Retinal pigment epithelial cell (primary cell): ENCODE measurements around the gene FAM110A.

Source experiments
- DNase-seq: peaks from one replicate; pipeline ENCODE4 v3.0.0-alpha.2; 2010; ENCODE audit warnings: low read depth
- H3K4me3 ChIP-seq: 2 replicates; pipeline ENCODE4 v1.5.1; 2011; ENCODE audit warnings: mild to moderate bottlenecking, low read length, control low read depth, moderate library complexity
- TF ChIP-seq, protein P1 (sequence below): conservative IDR thresholded peaks from 2 replicates; pipeline ENCODE4 v1.5.1; 2011; ENCODE audit warnings: low read depth, low read length, control low read depth, inconsistent platforms

Gene FAM110A

DNA sequence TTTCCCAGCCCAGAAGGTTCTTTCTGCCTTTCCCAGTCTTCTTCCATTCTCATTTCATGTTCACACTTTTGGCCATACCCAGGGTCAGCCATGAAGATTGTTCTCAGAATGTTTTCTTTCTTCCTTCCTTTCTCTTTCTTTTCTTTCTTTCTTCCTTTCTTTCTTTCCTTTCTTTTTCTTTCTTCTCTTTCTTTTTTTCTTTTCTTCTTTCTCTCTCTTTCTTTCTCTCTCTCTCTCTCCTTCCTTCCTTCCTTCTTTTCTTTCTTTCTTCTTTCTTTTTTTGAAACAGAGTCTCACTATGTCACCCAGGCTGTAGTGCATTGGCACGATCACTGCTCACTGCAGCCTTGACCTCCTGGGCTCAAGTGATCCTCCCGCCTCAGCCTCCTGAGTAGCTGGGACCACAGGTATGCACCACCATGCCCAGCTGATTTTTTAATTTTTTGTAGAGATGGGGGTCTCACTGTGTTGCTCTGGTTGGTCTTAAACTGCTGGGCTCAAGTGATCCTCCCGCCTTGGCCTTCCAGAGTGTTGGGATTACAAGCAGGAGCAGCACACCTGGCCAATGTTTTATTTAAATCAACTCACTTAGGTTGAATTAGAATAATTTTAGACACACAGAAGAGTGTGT is 13.1 kb upstream of the FAM110A start:
- TF ChIP-seq, protein P1, sequence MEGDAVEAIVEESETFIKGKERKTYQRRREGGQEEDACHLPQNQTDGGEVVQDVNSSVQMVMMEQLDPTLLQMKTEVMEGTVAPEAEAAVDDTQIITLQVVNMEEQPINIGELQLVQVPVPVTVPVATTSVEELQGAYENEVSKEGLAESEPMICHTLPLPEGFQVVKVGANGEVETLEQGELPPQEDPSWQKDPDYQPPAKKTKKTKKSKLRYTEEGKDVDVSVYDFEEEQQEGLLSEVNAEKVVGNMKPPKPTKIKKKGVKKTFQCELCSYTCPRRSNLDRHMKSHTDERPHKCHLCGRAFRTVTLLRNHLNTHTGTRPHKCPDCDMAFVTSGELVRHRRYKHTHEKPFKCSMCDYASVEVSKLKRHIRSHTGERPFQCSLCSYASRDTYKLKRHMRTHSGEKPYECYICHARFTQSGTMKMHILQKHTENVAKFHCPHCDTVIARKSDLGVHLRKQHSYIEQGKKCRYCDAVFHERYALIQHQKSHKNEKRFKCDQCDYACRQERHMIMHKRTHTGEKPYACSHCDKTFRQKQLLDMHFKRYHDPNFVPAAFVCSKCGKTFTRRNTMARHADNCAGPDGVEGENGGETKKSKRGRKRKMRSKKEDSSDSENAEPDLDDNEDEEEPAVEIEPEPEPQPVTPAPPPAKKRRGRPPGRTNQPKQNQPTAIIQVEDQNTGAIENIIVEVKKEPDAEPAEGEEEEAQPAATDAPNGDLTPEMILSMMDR: no peak
- no peak overlapping the region for H3K4me3 ChIP-seq
- no peak for DNase-seq

DNA sequence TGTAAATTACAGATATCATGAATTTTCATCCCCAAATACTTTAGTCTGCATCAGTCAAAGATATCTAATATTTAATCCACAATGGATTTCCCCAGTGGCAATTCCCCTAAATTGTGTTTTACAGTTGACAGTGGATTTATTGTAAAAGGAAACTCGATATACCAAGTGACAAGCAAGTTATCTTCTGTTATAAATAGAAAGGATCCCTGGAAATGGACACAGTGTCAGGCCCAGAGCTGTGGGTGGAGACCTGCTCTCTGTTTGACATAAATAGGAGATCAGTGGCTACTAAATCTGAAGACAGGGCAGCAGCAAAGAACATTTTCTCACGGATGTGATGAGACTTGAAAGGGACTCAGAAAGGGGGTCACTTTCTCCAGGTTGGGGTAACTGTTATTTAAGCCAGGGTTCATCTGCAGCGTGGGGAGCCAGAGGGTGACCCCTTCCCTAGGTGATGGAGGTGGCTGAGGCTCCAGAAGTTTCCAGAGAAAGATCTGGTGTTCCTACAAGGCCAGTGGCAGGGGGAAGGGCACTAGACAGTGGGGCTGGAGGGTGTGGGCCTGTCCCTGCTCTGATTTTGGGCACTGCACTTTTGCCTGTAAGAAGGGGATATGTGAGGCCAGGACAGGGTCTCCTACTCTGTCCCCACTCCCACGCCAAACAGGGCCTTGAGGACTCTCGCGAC is 12.3 kb upstream of the FAM110A start:
- TF ChIP-seq, protein P1: no peak
- no peak overlapping the region for H3K4me3 ChIP-seq
- DNase-seq: no peak

DNA sequence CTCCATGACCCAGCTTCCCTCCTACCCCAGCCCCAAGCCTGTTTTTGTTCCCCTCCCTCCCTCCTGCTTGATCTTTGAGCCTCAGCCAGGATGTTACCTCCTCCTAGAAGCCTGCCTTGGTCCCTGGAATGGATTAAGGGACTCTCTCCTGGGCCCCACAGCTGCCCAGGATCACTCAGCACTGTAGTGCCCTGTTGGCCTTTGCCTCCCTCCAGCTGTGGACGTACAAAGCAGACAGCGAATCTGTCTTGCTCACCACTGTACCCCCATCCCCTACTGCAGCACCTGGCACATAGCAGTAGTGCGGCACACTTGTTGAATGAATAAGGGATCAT is 11.8 kb upstream of the FAM110A start:
- no peak overlapping the region for H3K4me3 ChIP-seq
- TF ChIP-seq, protein P1: no peak
- DNase-seq: no peak

DNA sequence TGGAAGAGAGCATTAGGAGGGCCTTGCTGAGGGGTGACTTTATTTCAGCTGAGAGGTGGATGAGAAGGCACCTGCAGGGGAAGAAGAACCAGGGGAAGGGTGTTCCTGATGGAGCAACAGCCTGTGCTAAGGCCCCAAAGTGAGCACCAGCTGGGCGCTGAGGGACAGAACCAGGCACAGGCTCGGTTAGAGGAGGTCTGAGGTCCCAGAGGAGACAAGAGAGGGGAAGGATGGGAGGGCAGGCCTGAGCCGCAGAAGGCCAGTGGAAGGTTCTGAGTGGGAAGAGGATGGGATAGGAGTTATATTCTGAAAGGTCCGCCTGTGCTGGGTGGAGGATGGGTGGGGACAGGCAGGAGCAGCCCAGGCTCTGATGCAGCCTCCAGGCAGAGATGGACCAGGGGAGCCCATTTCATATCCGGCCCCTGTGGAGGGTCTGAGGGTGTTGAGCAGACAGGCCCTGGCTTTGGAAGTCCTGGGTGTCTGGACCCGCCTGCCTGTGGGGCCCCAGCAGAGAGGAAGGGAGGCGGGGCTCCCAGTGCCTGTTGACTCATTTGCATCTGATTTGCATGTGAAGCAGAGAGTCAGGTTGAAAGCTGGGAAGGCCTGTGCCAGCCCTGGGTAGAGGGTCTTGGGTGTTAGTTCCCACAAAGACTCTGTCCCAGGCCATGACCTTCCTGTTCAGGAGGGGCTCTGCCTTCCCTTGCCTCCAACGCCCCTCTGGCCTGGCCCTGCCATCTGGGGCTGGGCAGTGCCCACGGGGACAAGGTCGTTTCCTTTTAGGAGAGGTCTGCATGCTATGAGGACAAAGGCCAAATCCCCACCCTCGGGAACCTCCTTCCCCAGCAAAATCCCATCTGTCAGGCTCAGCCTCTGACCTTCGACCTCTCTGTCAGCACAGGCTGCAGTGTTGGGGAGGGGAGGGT is 10.6 kb upstream of the FAM110A start:
- no peak for DNase-seq
- H3K4me3 ChIP-seq: no peak overlapping the region
- TF ChIP-seq, protein P1: no peak

DNA sequence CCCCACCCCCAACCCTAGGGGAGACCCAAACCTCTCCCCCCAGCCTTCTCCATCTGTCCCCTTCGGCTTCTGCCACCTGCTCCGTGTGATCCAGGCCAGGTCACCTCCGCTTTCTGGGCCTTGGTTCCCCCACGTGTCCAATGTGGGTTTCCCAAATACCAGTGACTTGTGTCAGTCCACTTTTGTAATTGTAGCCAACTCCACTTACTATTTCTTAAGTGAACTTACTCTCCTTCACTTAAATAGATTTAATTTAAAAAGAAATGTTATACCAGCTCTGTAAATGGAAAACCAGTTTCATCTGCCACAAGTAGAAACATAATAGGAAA is 10.0 kb upstream of the FAM110A start:
- DNase-seq: no peak
- H3K4me3 ChIP-seq: no peak overlapping the region
- TF ChIP-seq, protein P1: no peak

DNA sequence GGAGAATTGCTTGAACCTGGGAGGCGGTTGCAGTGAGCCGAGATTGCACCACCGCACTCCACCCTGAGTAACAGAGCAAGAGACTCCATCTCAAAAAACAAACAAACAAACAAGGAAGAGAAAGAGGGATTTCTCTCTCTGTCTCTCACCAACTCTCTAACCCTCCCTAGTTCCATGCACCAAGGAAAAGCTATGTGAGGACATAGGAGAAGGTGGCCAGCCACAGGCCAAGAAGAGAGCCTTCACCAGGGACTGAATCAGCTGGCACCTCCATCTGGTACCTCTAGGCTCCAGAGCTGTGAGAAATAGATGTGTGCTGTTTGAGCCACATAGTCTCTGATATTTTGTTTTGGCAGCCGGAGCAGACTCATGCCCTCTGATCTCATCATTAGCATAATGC is 9.0 kb upstream of the FAM110A start:
- TF ChIP-seq, protein P1: no peak
- DNase-seq: no peak
- no peak overlapping the region for H3K4me3 ChIP-seq
